CD4-positive, alpha-beta T cell treated with Interleukin-15 for 4 hours (primary cell): ENCODE measurements around the gene CLN6.
"Not testable (repeated sequence)": the region's sequence is repeated elsewhere in the genome, so short reads cannot be mapped to it uniquely, and the experiment has no call there.

Experiments used
- DNase-seq: peaks from one replicate; pipeline ENCODE4 v3.0.0-alpha.2; 2020; ENCODE audit warnings: low spot score

The CLN6 gene

GRCh38 chr15:68188647-68189046 lies 40.9 kb downstream of the CLN6 start:
- no peak for DNase-seq

DNA sequence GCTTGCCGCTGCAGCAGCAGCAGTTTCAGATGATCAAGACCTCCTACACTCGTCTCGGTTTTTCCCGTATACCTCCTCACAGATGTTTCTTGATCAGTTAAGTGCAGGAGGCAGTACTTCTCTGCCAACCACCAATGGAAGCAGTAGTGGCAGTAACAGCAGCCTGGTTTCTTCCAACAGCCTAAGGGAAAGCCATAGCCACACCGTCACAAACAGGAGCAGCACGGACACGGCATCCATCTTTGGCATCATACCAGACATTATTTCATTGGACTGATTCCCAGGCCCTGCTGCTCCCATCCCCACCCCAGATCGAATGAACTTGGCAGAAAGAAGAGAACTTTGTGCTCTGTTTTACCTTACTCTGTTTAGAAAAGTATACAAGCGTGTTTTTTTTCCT lies 42.0 kb downstream of the CLN6 start:
- DNase-seq = no peak

GRCh38 chr15:68186671-68187397 lies 42.7 kb downstream of the CLN6 start:
- DNase-seq = no peak

- no peak for DNase-seq
Observed at GRCh38 chr15:68184616-68185480, 44.7 kb downstream of the CLN6 start.

- DNase-seq = no peak
Observed at GRCh38 chr15:68183616-68184315, 45.8 kb downstream of the CLN6 start.

GRCh38 chr15:68177742-68178141 lies 51.8 kb downstream of the CLN6 start:
- no peak for DNase-seq

DNA sequence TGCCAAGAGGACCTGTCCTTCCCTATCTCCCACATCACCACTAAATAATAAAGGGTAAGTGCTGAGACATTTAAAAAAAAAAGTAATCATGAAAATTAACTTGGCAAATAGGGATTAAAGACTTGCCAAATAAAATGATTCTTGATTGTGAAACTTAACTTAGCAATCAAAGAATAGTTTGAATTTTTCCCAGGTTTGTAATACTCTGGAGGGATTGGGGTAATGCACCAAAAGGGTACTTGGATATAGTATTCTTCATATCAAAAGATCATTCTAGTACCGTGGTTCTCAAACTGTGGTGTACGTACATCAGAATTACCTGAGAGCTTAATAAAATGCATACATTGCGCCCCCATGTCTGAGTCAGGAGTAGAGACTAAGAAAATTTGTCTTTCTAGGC lies 52.9 kb downstream of the CLN6 start:
- DNase-seq = no peak

DNA sequence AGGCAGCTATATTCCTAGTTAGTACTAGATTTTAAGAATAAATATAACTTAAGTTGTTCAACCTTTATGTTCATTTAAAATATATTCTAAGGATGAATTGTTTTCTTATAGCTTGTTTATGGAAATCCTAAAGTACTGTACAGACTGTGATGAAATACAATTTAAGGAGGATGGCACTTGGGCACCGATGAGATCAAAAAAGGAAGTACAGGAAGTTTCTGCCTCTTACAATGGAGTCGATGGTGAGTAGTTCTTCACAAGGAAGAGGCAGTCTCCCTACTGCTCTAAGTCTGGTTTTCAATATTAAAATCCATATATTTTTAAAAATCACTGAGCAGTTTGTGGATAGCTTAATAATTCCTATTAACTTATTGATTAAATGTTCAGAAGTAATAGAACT lies 54.0 kb downstream of the CLN6 start:
- DNase-seq = no peak

- no peak for DNase-seq
Observed at GRCh38 chr15:68173119-68173518, 56.4 kb downstream of the CLN6 start.

- DNase-seq = not testable (repeated sequence)
Observed at GRCh38 chr15:68172037-68172436, 57.5 kb downstream of the CLN6 start.

- no peak for DNase-seq
Observed at GRCh38 chr15:68166847-68167246, 62.7 kb downstream of the CLN6 start.

GRCh38 chr15:68163191-68163590 lies 66.3 kb downstream of the CLN6 start:
- DNase-seq = no peak

GRCh38 chr15:68158046-68158628 lies 71.4 kb downstream of the CLN6 start:
- DNase-seq = no peak

GRCh38 chr15:68157074-68157473 lies 72.5 kb downstream of the CLN6 start:
- no peak for DNase-seq
